ENCODE data around the gene LAIR1. TPM values are rescaled to one million over a fixed set of nuclear protein-coding genes. Genes with fewer than 3 reads are reported as not detected.
"Not testable (repeated sequence)": the region's sequence is repeated elsewhere in the genome, so short reads cannot be mapped to it uniquely, and the experiment has no call there.

The LAIR1 gene
- polyA plus RNA-seq, 1 of the 3 experiments (the other 2 are of a cell fraction), result not detected

DNA sequence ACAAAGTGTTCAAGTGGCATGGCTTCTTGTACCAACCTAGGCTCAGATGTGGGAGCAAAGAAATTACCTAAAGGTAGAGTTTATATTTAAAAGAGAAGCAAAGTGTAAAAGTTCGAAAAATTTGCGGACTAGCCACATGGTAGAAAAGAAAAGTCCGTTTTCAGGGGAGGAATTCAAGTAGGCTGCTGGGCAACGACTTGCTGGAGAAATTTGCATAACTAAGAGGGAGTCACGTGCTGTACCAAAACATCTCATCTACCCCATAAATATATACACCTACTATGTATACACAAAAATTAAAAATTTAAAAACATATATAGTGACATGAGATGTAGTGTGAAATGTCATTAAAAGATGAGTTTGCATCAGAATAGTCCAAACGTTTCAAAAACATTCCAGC lies 2.1 kb upstream of the LAIR1 start (continued):
- TF ChIP-seq FOXJ3 (CRISPR knock-in tag; IDR thresholded peaks at IDR 0.05) (no peak), RXRA (IDR thresholded peaks at IDR 0.05; ENCODE audit: borderline replicate concordance, low read depth) (no peak)
- TF ChIP-seq, protein P1, sequence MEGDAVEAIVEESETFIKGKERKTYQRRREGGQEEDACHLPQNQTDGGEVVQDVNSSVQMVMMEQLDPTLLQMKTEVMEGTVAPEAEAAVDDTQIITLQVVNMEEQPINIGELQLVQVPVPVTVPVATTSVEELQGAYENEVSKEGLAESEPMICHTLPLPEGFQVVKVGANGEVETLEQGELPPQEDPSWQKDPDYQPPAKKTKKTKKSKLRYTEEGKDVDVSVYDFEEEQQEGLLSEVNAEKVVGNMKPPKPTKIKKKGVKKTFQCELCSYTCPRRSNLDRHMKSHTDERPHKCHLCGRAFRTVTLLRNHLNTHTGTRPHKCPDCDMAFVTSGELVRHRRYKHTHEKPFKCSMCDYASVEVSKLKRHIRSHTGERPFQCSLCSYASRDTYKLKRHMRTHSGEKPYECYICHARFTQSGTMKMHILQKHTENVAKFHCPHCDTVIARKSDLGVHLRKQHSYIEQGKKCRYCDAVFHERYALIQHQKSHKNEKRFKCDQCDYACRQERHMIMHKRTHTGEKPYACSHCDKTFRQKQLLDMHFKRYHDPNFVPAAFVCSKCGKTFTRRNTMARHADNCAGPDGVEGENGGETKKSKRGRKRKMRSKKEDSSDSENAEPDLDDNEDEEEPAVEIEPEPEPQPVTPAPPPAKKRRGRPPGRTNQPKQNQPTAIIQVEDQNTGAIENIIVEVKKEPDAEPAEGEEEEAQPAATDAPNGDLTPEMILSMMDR (IDR thresholded peaks at IDR 0.05), result no peak

DNA sequence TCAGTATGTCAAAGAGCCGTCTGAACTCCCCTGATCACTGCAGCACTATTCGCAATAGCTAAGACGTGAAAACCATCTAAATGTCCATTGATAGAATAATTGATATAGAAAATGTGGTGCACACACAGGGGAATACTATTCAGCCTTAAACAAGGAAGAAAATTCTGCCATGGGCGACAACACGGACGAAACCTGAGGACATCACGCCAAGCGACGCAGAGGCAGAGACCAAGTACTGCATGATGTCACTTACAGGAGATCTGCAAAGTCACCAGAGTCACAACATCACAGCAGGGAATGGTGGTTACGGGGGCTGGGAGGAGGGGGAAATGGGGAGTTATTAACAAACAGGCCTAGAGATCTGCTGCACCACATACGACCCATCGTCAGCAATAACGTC lies 1.1 kb upstream of the LAIR1 start:
- H3K4me1 ChIP-seq (ENCODE audit: control insufficient read depth in 1 of 2, insufficient read depth in 2 of 2, low read depth in 1 of 2, low read length in 1 of 2); DNase-seq; H2AFZ ChIP-seq (ENCODE audit: low read depth); H3F3A ChIP-seq (replicated peaks; ENCODE audit: insufficient read depth); H3K27ac ChIP-seq (ENCODE audit: low read depth in 2 of 2, low read length in 1 of 2); H3K4me3 ChIP-seq (ENCODE audit: low read depth in 2 of 2, low read length in 1 of 2); POLR2A ChIA-PET; H3K9ac ChIP-seq; H3K79me2 ChIP-seq (ENCODE audit: insufficient read depth); H3K9me3 ChIP-seq; H3K36me3 ChIP-seq (replicated peaks in 1 of 2; ENCODE audit: control insufficient read depth in 1 of 2, insufficient read depth in 2 of 2, low read length in 1 of 2); H3K9me2 ChIP-seq; H4K20me1 ChIP-seq (ENCODE audit: insufficient read depth); H3K4me2 ChIP-seq: not testable (repeated sequence)
- CTCF ChIA-PET, result interaction anchor here (2.0 kb wide), 1 partner anchor 25 kb away, joined by 6 read pairs; no protein-coding TSS in a partner anchor
- 9% methylated on average over 13 of the region's 13 CpGs for WGBS (ENCODE audit: low lambda C conversion rate)
- peaks cover 54% of the 10 kb centered on the region; the same call in 1 of the 2 replicates for H3K27me3 ChIP-seq (ENCODE audit: insufficient read depth)

DNA sequence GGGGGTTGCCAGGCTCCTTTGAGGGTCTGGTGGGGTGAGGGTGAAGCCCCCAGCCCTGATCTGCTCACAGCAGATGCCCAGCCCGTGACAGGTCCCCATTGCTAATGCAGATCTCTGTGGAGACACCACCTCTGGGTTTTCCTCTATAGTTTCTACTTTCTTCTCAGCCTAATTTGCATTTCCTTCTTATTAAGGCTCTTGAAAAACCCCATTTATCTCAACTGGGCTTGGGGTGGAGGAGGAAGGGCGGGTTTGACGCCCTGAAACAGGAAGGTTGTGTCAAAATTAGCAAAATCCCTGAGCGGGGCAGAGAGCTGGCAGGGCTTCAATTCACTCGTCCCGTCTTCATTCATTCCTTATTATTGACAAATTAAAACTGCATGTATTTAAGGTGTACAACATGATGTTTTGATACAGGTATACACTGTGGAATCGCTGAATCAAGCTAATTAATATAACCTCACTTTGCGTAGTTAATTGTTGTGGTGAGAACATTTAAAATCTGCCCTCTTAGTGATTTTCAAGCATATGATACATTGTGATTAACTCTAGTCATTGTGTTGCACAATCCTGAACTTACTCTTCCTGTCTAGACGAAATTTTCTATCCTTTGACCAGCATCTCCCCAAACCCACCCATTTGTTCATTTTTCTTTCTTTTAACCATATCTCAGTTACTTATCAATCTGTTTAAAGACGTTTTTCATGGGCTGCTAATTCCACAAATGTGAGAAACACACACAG lies 2.9 kb downstream of the LAIR1 start:
- H4K20me1 ChIP-seq (ENCODE audit: insufficient read depth); H3K27ac ChIP-seq (ENCODE audit: low read depth in 2 of 2, low read length in 1 of 2); H3K79me2 ChIP-seq (ENCODE audit: insufficient read depth); H3K9me3 ChIP-seq; POLR2A ChIA-PET; H3F3A ChIP-seq (replicated peaks; ENCODE audit: insufficient read depth); H3K9me2 ChIP-seq; DNase-seq; H3K4me3 ChIP-seq (ENCODE audit: low read depth in 2 of 2, low read length in 1 of 2); H3K4me2 ChIP-seq; H3K36me3 ChIP-seq (replicated peaks in 1 of 2; ENCODE audit: control insufficient read depth in 1 of 2, insufficient read depth in 2 of 2, low read length in 1 of 2); CTCF ChIA-PET; H2AFZ ChIP-seq (ENCODE audit: low read depth); H3K9ac ChIP-seq; H3K4me1 ChIP-seq (ENCODE audit: control insufficient read depth in 1 of 2, insufficient read depth in 2 of 2, low read depth in 1 of 2, low read length in 1 of 2): not testable (repeated sequence)
- peaks cover 41% of the 10 kb centered on the region; the same call in 1 of the 2 replicates for H3K27me3 ChIP-seq (ENCODE audit: insufficient read depth)
- WGBS (ENCODE audit: low lambda C conversion rate), result under 1% methylated on average over 8 of the region's 10 CpGs

DNA sequence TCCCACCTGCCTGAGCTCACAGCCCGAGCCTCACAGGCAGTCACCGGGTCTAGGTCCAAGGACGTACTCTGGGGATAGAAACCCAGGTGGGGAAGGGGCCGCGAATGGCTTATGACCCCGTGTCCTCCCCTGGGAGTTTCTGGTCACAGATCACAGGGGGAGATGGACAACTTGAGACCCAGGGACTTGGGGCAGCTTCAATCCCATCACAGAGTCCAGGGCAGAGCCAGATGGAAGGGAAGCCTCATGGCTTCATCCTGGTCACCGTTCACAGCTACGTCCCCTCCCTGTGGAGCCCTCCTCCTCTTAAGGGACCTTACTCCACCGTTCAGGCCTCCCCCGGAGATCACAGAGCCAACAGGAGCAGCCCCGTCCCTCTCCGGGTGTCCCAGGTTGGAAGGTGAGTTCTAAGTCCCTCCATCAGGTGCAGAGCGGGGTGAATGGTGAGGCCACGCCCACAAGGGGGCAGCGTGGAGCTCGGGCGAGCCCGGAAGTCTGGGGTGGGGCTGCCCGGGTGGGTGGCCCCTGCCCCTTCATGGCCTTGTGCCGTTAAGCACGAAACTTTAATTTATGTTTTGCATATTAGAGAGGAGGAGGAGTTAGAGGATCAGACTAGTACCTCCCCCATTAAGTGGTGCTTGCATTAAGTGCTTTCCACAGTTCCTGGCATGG lies 5.4 kb downstream of the LAIR1 start:
- POLR2A ChIA-PET, result not testable (repeated sequence)

More for the DNA sequence above, 5.4 kb downstream of the LAIR1 start:
- H3K4me2 ChIP-seq; H3K9me2 ChIP-seq; CTCF ChIA-PET; H2AFZ ChIP-seq (ENCODE audit: low read depth); H3K4me1 ChIP-seq (ENCODE audit: control insufficient read depth in 1 of 2, insufficient read depth in 2 of 2, low read depth in 1 of 2, low read length in 1 of 2); DNase-seq; H3K9me3 ChIP-seq; H3K9ac ChIP-seq; H4K20me1 ChIP-seq (ENCODE audit: insufficient read depth); H3F3A ChIP-seq (replicated peaks; ENCODE audit: insufficient read depth); H3K79me2 ChIP-seq (ENCODE audit: insufficient read depth); H3K4me3 ChIP-seq (ENCODE audit: low read depth in 2 of 2, low read length in 1 of 2); H3K36me3 ChIP-seq (replicated peaks in 1 of 2; ENCODE audit: control insufficient read depth in 1 of 2, insufficient read depth in 2 of 2, low read length in 1 of 2); H3K27ac ChIP-seq (ENCODE audit: low read depth in 2 of 2, low read length in 1 of 2): not testable (repeated sequence)
- WGBS (ENCODE audit: low lambda C conversion rate), result 11% methylated on average over 13 of the region's 21 CpGs
- peaks cover 41% of the 10 kb centered on the region for H3K27me3 ChIP-seq (ENCODE audit: insufficient read depth)
